Ishikawa (cell line): ENCODE data around the gene STAP2.

Experiments used
- CEBPB ChIP-seq: IDR thresholded peaks from 2 replicates; pipeline ENCODE4 v1.6.1; 2012
- CREB1 ChIP-seq: IDR thresholded peaks from 2 replicates; pipeline ENCODE4 v1.6.1; 2012; ENCODE audit warnings: low read depth
- EGR1 ChIP-seq: IDR thresholded peaks from 2 replicates; pipeline ENCODE4 v1.6.1; 2012
- EP300 ChIP-seq: IDR thresholded peaks from 2 replicates; pipeline ENCODE4 v1.6.1; 2012; ENCODE audit warnings: borderline replicate concordance
- FOXM1 ChIP-seq: IDR thresholded peaks from 2 replicates; pipeline ENCODE4 v1.6.1; 2012; ENCODE audit warnings: low read depth, borderline replicate concordance
- NFIC ChIP-seq: IDR thresholded peaks from 2 replicates; pipeline ENCODE4 v1.6.1; 2012
- RAD21 ChIP-seq: IDR thresholded peaks from 2 replicates; pipeline ENCODE4 v1.6.1; 2012; ENCODE audit warnings: low read depth
- TAF1 ChIP-seq: IDR thresholded peaks from 2 replicates; pipeline ENCODE4 v1.6.1; 2012; ENCODE audit warnings: low read depth, mild to moderate bottlenecking
- TCF12 ChIP-seq: IDR thresholded peaks from 2 replicates; pipeline ENCODE4 v1.6.1; 2012; ENCODE audit warnings: low read depth
- TEAD4 ChIP-seq: IDR thresholded peaks from 2 replicates; pipeline ENCODE4 v1.6.1; 2012
- YY1 ChIP-seq: IDR thresholded peaks from 2 replicates; pipeline ENCODE4 v1.6.1; 2012; ENCODE audit warnings: low read depth
- ZBTB7A ChIP-seq: IDR thresholded peaks from 2 replicates; pipeline ENCODE4 v1.6.1; 2012; ENCODE audit warnings: low read depth
- TF ChIP-seq, protein P1 (sequence below): IDR thresholded peaks from 2 replicates; pipeline ENCODE4 v1.6.1; 2012; ENCODE audit warnings: low read depth, mild to moderate bottlenecking
- TF ChIP-seq, protein P2 (sequence below): IDR thresholded peaks from 2 replicates; pipeline ENCODE4 v1.6.1; 2012
- TF ChIP-seq, protein P3 (sequence below): IDR thresholded peaks from 2 replicates; pipeline ENCODE4 v1.6.1; 2012

STAP2 gene

DNA sequence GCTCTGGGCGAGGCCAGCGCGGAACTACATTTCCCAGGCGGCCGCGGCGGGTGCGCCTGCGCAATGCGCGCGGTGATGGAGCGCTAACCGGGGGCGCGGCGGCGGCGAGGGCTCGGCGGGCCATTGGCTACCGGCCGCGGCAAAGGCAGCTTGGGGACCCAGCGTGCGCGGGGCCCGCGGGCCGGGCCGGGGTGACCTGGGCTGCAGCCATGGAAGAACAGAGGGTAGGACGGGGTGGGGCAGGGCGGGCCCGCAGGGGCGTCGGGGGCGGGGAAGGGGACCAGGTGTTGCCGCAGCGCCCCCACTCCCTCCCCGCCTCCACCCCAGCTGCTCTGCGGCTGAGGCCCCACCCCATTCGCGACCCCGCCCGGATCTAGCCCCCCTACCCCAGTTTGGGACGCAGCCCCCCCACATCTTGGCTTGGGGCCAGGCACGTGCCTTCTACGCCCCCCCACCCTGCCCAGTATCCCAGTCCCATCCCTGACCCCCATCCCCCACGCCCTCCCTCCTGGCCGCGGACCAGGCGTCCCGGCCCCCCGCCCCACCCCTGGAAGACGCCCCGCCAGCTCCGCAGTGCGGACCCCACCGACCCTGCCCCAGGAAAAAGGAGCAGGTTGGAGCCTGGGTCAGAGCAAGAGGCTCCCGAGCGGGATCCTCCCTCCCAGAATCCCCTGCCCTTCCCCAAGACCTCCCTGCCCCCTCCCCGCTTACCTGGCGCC is 33.9 kb downstream of the STAP2 start, which contains the start of gene FSD1:
Gene FSD1 (plus strand): TSS at position 61 of the 719 bp plus-strand sequence. CDS start 149 bp downstream, at position 210.
- TF ChIP-seq YY1, result no peak
- TF ChIP-seq CEBPB, result no peak
- TF ChIP-seq FOXM1, result no peak
- no peak for TF ChIP-seq EP300
- no peak for TF ChIP-seq TEAD4
- TF ChIP-seq EGR1, result 0 out of 2 replicates have a peak, but pooled peaks have one; percentile 8
- no peak for TF ChIP-seq CREB1
- TF ChIP-seq TAF1, result peak; percentile 27; the same call in 1 of the 2 replicates
- TF ChIP-seq NFIC, result peak; percentile 32; the same call in 1 of the 2 replicates
- TF ChIP-seq, protein P1, sequence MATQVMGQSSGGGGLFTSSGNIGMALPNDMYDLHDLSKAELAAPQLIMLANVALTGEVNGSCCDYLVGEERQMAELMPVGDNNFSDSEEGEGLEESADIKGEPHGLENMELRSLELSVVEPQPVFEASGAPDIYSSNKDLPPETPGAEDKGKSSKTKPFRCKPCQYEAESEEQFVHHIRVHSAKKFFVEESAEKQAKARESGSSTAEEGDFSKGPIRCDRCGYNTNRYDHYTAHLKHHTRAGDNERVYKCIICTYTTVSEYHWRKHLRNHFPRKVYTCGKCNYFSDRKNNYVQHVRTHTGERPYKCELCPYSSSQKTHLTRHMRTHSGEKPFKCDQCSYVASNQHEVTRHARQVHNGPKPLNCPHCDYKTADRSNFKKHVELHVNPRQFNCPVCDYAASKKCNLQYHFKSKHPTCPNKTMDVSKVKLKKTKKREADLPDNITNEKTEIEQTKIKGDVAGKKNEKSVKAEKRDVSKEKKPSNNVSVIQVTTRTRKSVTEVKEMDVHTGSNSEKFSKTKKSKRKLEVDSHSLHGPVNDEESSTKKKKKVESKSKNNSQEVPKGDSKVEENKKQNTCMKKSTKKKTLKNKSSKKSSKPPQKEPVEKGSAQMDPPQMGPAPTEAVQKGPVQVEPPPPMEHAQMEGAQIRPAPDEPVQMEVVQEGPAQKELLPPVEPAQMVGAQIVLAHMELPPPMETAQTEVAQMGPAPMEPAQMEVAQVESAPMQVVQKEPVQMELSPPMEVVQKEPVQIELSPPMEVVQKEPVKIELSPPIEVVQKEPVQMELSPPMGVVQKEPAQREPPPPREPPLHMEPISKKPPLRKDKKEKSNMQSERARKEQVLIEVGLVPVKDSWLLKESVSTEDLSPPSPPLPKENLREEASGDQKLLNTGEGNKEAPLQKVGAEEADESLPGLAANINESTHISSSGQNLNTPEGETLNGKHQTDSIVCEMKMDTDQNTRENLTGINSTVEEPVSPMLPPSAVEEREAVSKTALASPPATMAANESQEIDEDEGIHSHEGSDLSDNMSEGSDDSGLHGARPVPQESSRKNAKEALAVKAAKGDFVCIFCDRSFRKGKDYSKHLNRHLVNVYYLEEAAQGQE, result no peak
- TF ChIP-seq, protein P2, sequence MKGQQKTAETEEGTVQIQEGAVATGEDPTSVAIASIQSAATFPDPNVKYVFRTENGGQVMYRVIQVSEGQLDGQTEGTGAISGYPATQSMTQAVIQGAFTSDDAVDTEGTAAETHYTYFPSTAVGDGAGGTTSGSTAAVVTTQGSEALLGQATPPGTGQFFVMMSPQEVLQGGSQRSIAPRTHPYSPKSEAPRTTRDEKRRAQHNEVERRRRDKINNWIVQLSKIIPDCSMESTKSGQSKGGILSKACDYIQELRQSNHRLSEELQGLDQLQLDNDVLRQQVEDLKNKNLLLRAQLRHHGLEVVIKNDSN, result no peak
- 0 out of 2 replicates have a peak, but pooled peaks have one; percentile 20 for TF ChIP-seq ZBTB7A
- TF ChIP-seq RAD21, result no peak
- no peak for TF ChIP-seq TCF12
- TF ChIP-seq, protein P3, sequence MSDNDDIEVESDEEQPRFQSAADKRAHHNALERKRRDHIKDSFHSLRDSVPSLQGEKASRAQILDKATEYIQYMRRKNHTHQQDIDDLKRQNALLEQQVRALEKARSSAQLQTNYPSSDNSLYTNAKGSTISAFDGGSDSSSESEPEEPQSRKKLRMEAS, result peak; percentile 49; the same call in 1 of the 2 replicates

DNA sequence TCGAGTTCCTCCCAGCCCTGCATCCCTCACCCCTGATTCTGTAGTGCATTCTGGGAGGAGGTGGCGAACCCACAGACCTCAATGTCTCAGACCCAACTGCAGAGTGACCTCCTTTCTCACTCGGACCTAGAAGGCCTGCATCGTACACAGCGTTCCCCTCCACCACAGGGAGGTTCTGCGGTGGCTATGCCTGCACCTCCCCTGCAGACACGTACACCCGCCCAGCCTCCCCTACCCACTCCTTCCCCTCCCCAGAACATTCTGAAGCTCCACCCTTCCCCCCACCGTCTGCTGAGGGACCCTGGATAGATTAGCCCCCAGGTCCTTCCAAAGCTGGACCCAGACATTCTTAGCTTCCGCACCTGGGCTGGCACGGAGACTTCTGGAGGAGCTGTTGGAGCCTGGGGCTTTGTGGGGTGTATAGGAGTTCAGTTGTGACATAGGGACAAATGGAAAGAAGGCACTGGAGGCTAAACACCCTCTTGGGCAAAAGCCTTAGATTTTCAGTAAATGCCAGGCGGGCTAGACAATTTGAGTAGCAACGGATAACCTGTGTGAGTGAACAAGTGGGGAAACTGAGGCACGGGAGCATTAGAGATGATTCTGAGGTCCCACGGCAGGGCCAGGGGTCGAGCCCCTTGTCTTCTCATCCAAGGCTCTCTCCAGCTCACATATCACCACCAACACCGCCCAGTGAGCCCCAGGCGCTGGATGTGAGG is 34.6 kb downstream of the STAP2 start:
- TF ChIP-seq EP300, result no peak
- no peak for TF ChIP-seq NFIC
- TF ChIP-seq CREB1, result no peak
- TF ChIP-seq TEAD4, result no peak
- no peak for TF ChIP-seq RAD21
- TF ChIP-seq TAF1, result no peak
- TF ChIP-seq EGR1, result no peak
- TF ChIP-seq, protein P3, result no peak
- TF ChIP-seq CEBPB, result no peak
- TF ChIP-seq, protein P1, result no peak
- TF ChIP-seq YY1, result no peak
- no peak for TF ChIP-seq ZBTB7A
- no peak for TF ChIP-seq FOXM1
- TF ChIP-seq TCF12, result no peak
- TF ChIP-seq, protein P2, result no peak

DNA sequence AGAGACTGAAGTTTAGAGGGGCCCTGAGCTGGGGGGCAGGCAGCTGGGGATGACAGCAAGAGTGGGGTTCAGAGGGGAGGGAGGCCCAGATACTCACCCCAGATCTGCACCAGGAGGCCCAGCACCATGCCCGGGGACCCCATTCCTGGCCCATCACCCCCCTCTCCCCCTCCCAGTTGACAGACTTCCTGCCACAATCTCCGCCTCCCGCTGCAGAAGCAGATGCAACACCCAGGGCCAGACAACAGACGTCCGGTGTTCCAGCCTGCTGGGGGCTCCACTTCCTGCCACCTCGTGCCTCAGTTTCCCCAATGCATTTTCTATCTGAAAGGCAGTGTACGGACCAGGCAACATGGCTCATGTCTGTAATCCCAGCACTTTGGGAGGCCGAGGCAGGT is 36.4 kb downstream of the STAP2 start, which contains the start of gene TMIGD2:
Gene TMIGD2 (minus strand): TSS at position 147 of the 398 bp plus-strand sequence. CDS start 4 bp downstream, at position 143.
- no peak for TF ChIP-seq CEBPB
- no peak for TF ChIP-seq RAD21

DNA sequence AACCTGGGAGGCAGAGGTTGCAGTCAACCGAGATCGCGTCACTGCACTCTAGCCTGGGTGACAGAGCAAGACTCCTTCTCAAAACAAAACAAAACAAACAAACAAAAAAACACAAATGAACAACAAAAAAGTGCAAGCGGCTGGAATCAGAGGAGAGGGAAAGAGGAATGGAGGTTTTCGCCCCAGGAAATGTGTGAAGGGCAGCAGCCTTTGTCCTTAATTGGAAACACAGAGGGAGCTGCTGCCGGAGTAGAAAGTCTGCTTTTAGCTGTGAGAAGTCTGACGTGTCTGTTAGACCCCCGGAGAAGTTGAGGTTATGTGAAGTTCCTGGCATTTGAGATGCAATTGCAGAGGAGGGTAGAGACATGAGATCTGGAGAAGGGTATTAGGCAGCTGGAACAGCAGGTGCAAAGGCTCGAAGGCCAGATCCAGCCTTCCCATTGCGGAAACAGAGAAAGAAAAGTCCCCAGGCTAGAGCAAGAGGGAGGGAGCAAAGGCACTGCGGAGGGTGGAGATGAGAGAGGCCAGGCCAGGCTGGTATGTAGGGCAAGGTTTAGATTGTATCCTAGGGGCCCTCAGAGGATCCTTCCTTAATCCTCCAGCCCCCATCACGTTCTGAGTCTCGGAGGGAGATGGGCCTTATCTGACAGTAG is 36.9 kb downstream of the STAP2 start:
- TF ChIP-seq TCF12 (no peak), EP300 (no peak), EGR1 (no peak), CEBPB (no peak), YY1 (no peak), CREB1 (no peak), TEAD4 (no peak), ZBTB7A (no peak), RAD21 (no peak), TAF1 (no peak)
- TF ChIP-seq, protein P2, result no peak
